Heart left ventricle (tissue), 16 donors: Measurements from ENCODE around the gene IGFBP2. TPM values are rescaled to one million over a fixed set of nuclear protein-coding genes. Genes with fewer than 3 reads are reported as not detected.

Source experiments
- ATAC-seq, 4 donors: fragments of 200-7000 bp; cut with Tn5 transposase; one replicate each; pipeline ENCODE4 v1.9.1; 2020 to 2022; ENCODE audit warnings: moderate library complexity in 4 of 4, mild to moderate bottlenecking in 3 of 4, moderate number of reproducible peaks in 1 of 4
- DNase-seq, 5 donors: peaks; one replicate each; pipeline ENCODE4 v3.0.0-alpha.2; 2020
- H3K27ac ChIP-seq, 12 donors: fragments of 200-600 bp; sonication (generic) in 4 of 12; one replicate each; pipeline versions ENCODE4 v1.5.0 to v1.8.0; 2016 to 2022; ENCODE audit warnings: mild to moderate bottlenecking in 2 of 12
- H3K27me3 ChIP-seq, 9 donors: fragments of 200-600 bp; sonication (generic) in 2 of 9; one replicate each; pipeline versions ENCODE4 v1.5.1 to v1.8.0; 2016 to 2022; ENCODE audit warnings: mild to moderate bottlenecking in 3 of 9
- H3K36me3 ChIP-seq, 9 donors: fragments of 200-600 bp; sonication (generic) in 2 of 9; one replicate each; pipeline versions ENCODE4 v1.5.0 to v1.8.0; 2018 to 2022; ENCODE audit warnings: mild to moderate bottlenecking in 2 of 9
- H3K4me1 ChIP-seq, 12 donors: fragments of 200-600 bp; sonication (generic) in 4 of 12; one replicate each; pipeline versions ENCODE4 v1.5.0 to v1.8.0; 2016 to 2022; ENCODE audit warnings: mild to moderate bottlenecking in 3 of 12
- H3K4me3 ChIP-seq, 12 donors: fragments of 200-600 bp; sonication (generic) in 4 of 12; one replicate each; pipeline versions ENCODE4 v1.5.0 to v1.8.0; 2017 to 2022; ENCODE audit warnings: mild to moderate bottlenecking in 9 of 12, moderate library complexity in 4 of 12
- H3K9me3 ChIP-seq, 12 donors: fragments of 200-600 bp; sonication (generic) in 4 of 12; one replicate each; pipeline versions ENCODE4 v1.5.0 to v1.8.0; 2016 to 2022; ENCODE audit warnings: mild to moderate bottlenecking in 1 of 12
- CTCF ChIP-seq, 12 donors: fragments of 200-600 bp; sonication (generic) in 4 of 12; IDR thresholded peaks; one replicate each; pipeline versions ENCODE4 v1.5.0 to v1.8.0; 2018 to 2022; ENCODE audit warnings: antibody characterized with exemption in 12 of 12, mild to moderate bottlenecking in 5 of 12
- POLR2A ChIP-seq, 2 donors: fragments of 450-650 bp; IDR thresholded peaks; one replicate each; pipeline ENCODE4 v1.6.1; 2017; ENCODE audit warnings: antibody characterized with exemption in 2 of 2, mild to moderate bottlenecking in 2 of 2, moderate library complexity in 2 of 2
- WGBS, 4 donors: extraction: QIAGEN DNeasy Blood & Tissue Kit in 2 of 4; methylation state at CpG; one replicate each; pipeline versions ENCODE4 v1.1.5 to v1.1.7; 2013 to 2018; 5-methylcytosine and 5-hydroxymethylcytosine counted together
- intact Hi-C, 10 donors: fragments of 100-400 bp; cut with DNase I; formaldehyde crosslinking; loops; one replicate each; pipeline versions ENCODE4 v1.11.1 to v1.14.2; 2022
- polyA plus RNA-seq, 2 donors: library from polyadenylated mRNA; stranded (reverse); fragments of 200-250 nt; gene quantifications; one replicate each; pipeline ENCODE4 v1.2.3, GENCODE V29; 2013
- total RNA-seq, 9 donors: library from RNA; depleted of rRNA in 2 of 9; stranded (reverse); fragments of >200 nt in 2 of 9; fragmentation: NEBNext Ultra II Directional in 3 of 9; extraction: Animal tissue kit (Norgen Biotek cat#: 25700) in 3 of 9; gene quantifications; one replicate each; pipeline versions ENCODE4 v1.1.0 to v1.2.4, GENCODE V29; 2016 to 2023
- donor health status: ischemic (EF 13 %, LVEDD 7.1; RV severe dilation, severe dysfunction).
- donor health status: healthy with polysubstance abuse.
- donor health status: DM: no; HTN: yes; CAD: no.
- donor health status: DM: no; HTN: no; CAD: no.
- donor health status: ischemic (EF 25% LVEDD 6.9; RV normal size, moderate dysfunction).
- donor health status: ischemic (EF 25% LVEDD 5.7; RV mildly dilated, moderate dysfunction).
- donor health status: healthy.
- donor health status: DM: yes; HTN: yes; CAD: no.
- donor health status: ischemic (EF 35%, LVEDD 5.7; RV mildly dilated, moderate dysfunction).
- donor health status: nonischemic (EF 11% LVEDD 7.7; RV severe dilation, severe dysfunction).
- donor health status: DM: yes; HTN: yes; CAD: no.
- donor health status: PGD.
- donor health status: ischemic (EF 29% LVEDD 5.4; RV normal size, mild dysfunction).
- donor health status: nonischemic (EF 23%, LVEDD 6.1; RV moderate dilation, normal function).

Gene IGFBP2
- total and polyA plus RNA-seq, 11 donors, result 57.2 to 326 (median 113) TPM

GRCh38 chr2:216657086-216657855, 24.1 kb downstream of the IGFBP2 start:
- peaks cover 0 to 14% (median 5%) of the 10 kb centered on the region in 12 donors for H3K4me1 ChIP-seq
- ATAC-seq, result no peak
- intact Hi-C loops, result loop anchor here in 1 of 10 donors (5.0 kb wide), 1 partner anchor 55 kb away; no protein-coding TSS in a partner anchor
- no peaks in the 10 kb centered on the region for H3K9me3 ChIP-seq
- no peak overlapping the region for H3K4me3 ChIP-seq
- H3K36me3 ChIP-seq, result peaks cover 0 to 19% (median 3%) of the 10 kb centered on the region in 9 donors
- 88 to 93% (median 90%) methylated on average over 16 of the region's 16 CpGs for WGBS, 4 donors
- no peaks in the 10 kb centered on the region for H3K27me3 ChIP-seq
- TF ChIP-seq POLR2A (IDR thresholded peaks at IDR 0.05) (no peak), CTCF (IDR thresholded peaks at IDR 0.05) (no peak)
- H3K27ac ChIP-seq, result no peak overlapping the region
- DNase-seq, result no peak

- Histone ChIP-seq H3K4me1 (peaks cover 0 to 14% (median 5%) of the 10 kb centered on the region in 12 donors), H3K9me3 (no peaks in the 10 kb centered on the region), H3K36me3 (peaks cover 0 to 27% (median 3%) of the 10 kb centered on the region in 9 donors), H3K27ac (no peak overlapping the region), H3K4me3 (no peak overlapping the region), H3K27me3 (no peaks in the 10 kb centered on the region)
- WGBS, 4 donors, result 83 to 92% (median 86%) methylated on average over 7 of the region's 7 CpGs
- TF ChIP-seq POLR2A (IDR thresholded peaks at IDR 0.05) (no peak), CTCF (IDR thresholded peaks at IDR 0.05) (no peak)
- intact Hi-C loops, result loop anchor here in 1 of 10 donors (5.0 kb wide), 1 partner anchor 56 kb away; no protein-coding TSS in a partner anchor
- DNase-seq (no peak), ATAC-seq (no peak)
Measured at GRCh38 chr2:216657980-216658379, 24.8 kb downstream of the IGFBP2 start.

GRCh38 chr2:216658757-216659156, 25.5 kb downstream of the IGFBP2 start:
- Histone ChIP-seq H3K36me3 (peaks cover 0 to 32% (median 3%) of the 10 kb centered on the region in 9 donors), H3K4me3 (no peak overlapping the region), H3K27me3 (no peaks in the 10 kb centered on the region), H3K9me3 (no peaks in the 10 kb centered on the region), H3K4me1 (peaks cover 0 to 14% (median 5%) of the 10 kb centered on the region in 12 donors), H3K27ac (no peak overlapping the region)
- ATAC-seq (no peak), DNase-seq (no peak)
- no peak for TF ChIP-seq CTCF (IDR thresholded peaks at IDR 0.05)
- TF ChIP-seq POLR2A (IDR thresholded peaks at IDR 0.05), result no peak
- intact Hi-C loops, result loop anchor here in 1 of 10 donors (5.0 kb wide), 1 partner anchor 56 kb away; no protein-coding TSS in a partner anchor
- WGBS, 4 donors, result 83 to 93% (median 87%) methylated on average over 6 of the region's 6 CpGs

- Histone ChIP-seq H3K9me3 (no peaks in the 10 kb centered on the region), H3K4me1 (peaks cover 0 to 12% (median 1%) of the 10 kb centered on the region in 12 donors), H3K4me3 (no peak overlapping the region), H3K27me3 (no peaks in the 10 kb centered on the region), H3K36me3 (peaks cover 0 to 36% (median 3%) of the 10 kb centered on the region in 9 donors), H3K27ac (no peak overlapping the region)
- no peak for DNase-seq
- WGBS, 4 donors, result 85 to 91% (median 90%) methylated on average over 6 of the region's 6 CpGs
- TF ChIP-seq CTCF (IDR thresholded peaks at IDR 0.05), result no peak
- no peak for TF ChIP-seq POLR2A (IDR thresholded peaks at IDR 0.05)
- no peak for ATAC-seq
- intact Hi-C loops, result loop anchor here in 1 of 10 donors (5.0 kb wide), 1 partner anchor 57 kb away; no protein-coding TSS in a partner anchor
Measured at GRCh38 chr2:216659276-216659675, 26.1 kb downstream of the IGFBP2 start.
